ENCODE data around the gene ADCY5. TPM values are rescaled to one million over a fixed set of nuclear protein-coding genes. Genes with fewer than 3 reads are reported as not detected.

ADCY5 gene
- total and polyA plus RNA-seq, 7 experiments from 2014 or later: 0.07 TPM; not detected in 6

GRCh38 chr3:123388811-123389627 is 59.9 kb downstream of the ADCY5 start:
- Histone ChIP-seq H3K27ac (ENCODE audit: low read depth, low read length) (no peak overlapping the region), H3K4me1 (ENCODE audit: control insufficient read depth in 2 of 2, insufficient read depth in 2 of 2, low read length in 2 of 2) (no peaks in the 10 kb centered on the region), H3K36me3 (ENCODE audit: control insufficient read depth in 2 of 3, insufficient read depth in 3 of 3, low read length in 3 of 3) (no peaks in the 10 kb centered on the region), H3K9me3 (ENCODE audit: control insufficient read depth in 2 of 3, low read length in 3 of 3) (no peaks in the 10 kb centered on the region), H3K4me3 (ENCODE audit: low read length) (no peak overlapping the region), H3K27me3 (ENCODE audit: control insufficient read depth in 2 of 2, insufficient read depth in 2 of 2, low read length in 2 of 2) (no peaks in the 10 kb centered on the region)
- DNase-seq: no peak
- Mint-ChIP-seq H3K4me1 (no peaks in the 10 kb centered on the region), H3K36me3 (no peaks in the 10 kb centered on the region), H3K27me3 (peaks cover 2 to 24% (median 12%) of the 10 kb centered on the region in 5 donors), H3K9me3 (no peaks in the 10 kb centered on the region), H3K27ac (no peak overlapping the region), H3K4me3 (no peak overlapping the region)
- CTCF ChIA-PET: no interaction called here
- no peak for ATAC-seq
- intact Hi-C loops (cut with micrococcal nuclease): no loop called here
- POLR2A ChIA-PET: no interaction called here

DNA sequence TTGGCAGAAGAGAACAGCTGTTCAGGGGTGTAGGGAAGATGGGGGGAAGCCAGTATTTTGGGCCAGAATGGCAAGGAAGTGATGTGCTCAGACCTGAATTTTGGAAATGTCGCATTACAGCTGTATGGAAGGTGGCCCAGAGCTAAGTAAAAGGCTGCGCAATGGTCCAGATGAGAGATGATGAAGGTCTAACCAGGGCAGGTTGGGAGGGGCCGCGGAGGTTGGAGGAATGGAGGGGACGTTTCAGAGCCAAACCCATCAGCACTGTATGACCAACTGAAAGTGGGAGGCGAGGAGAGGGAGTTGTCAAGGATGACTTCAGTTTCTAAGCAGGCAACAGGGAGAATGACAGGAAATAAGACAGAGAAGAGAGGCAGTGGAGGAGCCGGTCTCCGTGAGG is 60.8 kb downstream of the ADCY5 start:
- no peaks in the 10 kb centered on the region for H3K4me1 Mint-ChIP-seq
- CTCF ChIA-PET: no interaction called here
- no peak for ATAC-seq
- Histone ChIP-seq H3K4me1 (ENCODE audit: control insufficient read depth in 2 of 2, insufficient read depth in 2 of 2, low read length in 2 of 2) (no peaks in the 10 kb centered on the region), H3K27ac (ENCODE audit: low read depth, low read length) (no peak overlapping the region), H3K9me3 (ENCODE audit: control insufficient read depth in 2 of 3, low read length in 3 of 3) (no peaks in the 10 kb centered on the region), H3K36me3 (ENCODE audit: control insufficient read depth in 2 of 3, insufficient read depth in 3 of 3, low read length in 3 of 3) (no peaks in the 10 kb centered on the region), H3K4me3 (ENCODE audit: low read length) (no peak overlapping the region), H3K27me3 (ENCODE audit: control insufficient read depth in 2 of 2, insufficient read depth in 2 of 2, low read length in 2 of 2) (no peaks in the 10 kb centered on the region)
- no peak overlapping the region for H3K27ac Mint-ChIP-seq
- H3K27me3 Mint-ChIP-seq: peaks cover 0 to 23% (median 12%) of the 10 kb centered on the region in 5 donors
- H3K36me3 Mint-ChIP-seq: no peaks in the 10 kb centered on the region
- POLR2A ChIA-PET: no interaction called here
- no peak overlapping the region for H3K4me3 Mint-ChIP-seq
- no peak for DNase-seq
- H3K9me3 Mint-ChIP-seq: no peaks in the 10 kb centered on the region
- intact Hi-C loops (cut with micrococcal nuclease): no loop called here

DNA sequence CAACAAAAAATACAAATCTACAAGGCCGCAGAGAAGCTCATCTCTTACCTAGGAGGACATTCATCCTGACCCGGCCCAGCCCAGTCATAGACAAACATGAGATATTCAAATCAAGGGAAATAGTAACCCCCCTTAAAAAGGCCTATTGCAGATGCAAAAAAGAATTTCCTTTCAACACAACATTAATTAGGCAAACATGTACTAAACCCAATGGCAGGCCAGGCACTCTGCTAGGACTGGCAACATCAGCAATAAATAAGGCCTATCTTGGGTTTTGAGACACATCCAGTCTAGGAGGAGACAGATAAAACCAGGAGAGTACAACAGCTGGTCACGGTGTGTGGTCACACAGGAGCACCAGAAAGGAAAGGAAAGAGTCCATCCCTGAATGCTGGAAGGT is 61.4 kb downstream of the ADCY5 start:
- ATAC-seq (no peak), DNase-seq (no peak)
- Histone ChIP-seq H3K27ac (ENCODE audit: low read depth, low read length) (no peak overlapping the region), H3K4me1 (ENCODE audit: control insufficient read depth in 2 of 2, insufficient read depth in 2 of 2, low read length in 2 of 2) (no peaks in the 10 kb centered on the region), H3K9me3 (ENCODE audit: control insufficient read depth in 2 of 3, low read length in 3 of 3) (no peaks in the 10 kb centered on the region), H3K27me3 (ENCODE audit: control insufficient read depth in 2 of 2, insufficient read depth in 2 of 2, low read length in 2 of 2) (no peaks in the 10 kb centered on the region), H3K4me3 (ENCODE audit: low read length) (no peak overlapping the region), H3K36me3 (ENCODE audit: control insufficient read depth in 2 of 3, insufficient read depth in 3 of 3, low read length in 3 of 3) (no peaks in the 10 kb centered on the region)
- H3K9me3 Mint-ChIP-seq: no peaks in the 10 kb centered on the region
- ChIA-PET CTCF (no interaction called here), POLR2A (no interaction called here)
- no peaks in the 10 kb centered on the region for H3K36me3 Mint-ChIP-seq
- no peaks in the 10 kb centered on the region for H3K4me1 Mint-ChIP-seq
- H3K27me3 Mint-ChIP-seq: peaks cover 0 to 20% (median 11%) of the 10 kb centered on the region in 5 donors
- no peak overlapping the region for H3K4me3 Mint-ChIP-seq
- no peak overlapping the region for H3K27ac Mint-ChIP-seq
- intact Hi-C loops (cut with micrococcal nuclease): no loop called here

DNA sequence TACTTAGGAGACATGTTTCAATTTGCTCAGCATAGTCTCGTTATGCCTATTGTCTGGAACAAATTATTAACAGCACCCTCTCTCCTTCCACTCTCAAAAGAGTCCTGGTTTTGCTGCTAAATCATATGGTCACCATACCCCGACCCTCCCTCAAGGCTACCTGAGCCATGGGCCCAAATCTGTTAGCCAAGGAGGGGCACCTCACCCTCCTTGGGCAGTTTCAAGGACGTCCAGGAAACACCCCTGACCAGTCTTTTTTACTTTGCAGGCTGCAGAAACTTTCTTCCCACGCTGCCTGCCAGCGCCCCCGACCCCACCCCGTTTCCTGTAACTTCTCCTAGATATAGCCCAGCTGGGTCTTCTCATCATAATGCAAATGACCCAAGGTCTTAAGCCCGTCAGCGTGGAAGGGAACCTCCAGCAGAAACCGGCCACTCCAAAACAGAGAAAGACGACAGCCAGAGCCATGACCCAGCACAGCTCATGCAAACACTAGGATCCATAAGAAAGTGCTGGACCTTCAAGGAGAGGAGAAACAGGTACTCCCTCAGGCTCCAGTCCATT is 62.3 kb downstream of the ADCY5 start:
- intact Hi-C loops (cut with micrococcal nuclease): no loop called here
- Histone ChIP-seq H3K27ac (ENCODE audit: low read depth, low read length) (no peak overlapping the region), H3K27me3 (ENCODE audit: control insufficient read depth in 2 of 2, insufficient read depth in 2 of 2, low read length in 2 of 2) (no peaks in the 10 kb centered on the region), H3K36me3 (ENCODE audit: control insufficient read depth in 2 of 3, insufficient read depth in 3 of 3, low read length in 3 of 3) (no peaks in the 10 kb centered on the region), H3K9me3 (ENCODE audit: control insufficient read depth in 2 of 3, low read length in 3 of 3) (no peaks in the 10 kb centered on the region), H3K4me3 (ENCODE audit: low read length) (no peak overlapping the region), H3K4me1 (ENCODE audit: control insufficient read depth in 2 of 2, insufficient read depth in 2 of 2, low read length in 2 of 2) (no peaks in the 10 kb centered on the region)
- POLR2A ChIA-PET: no interaction called here
- CTCF ChIA-PET: no interaction called here
- no peak overlapping the region for H3K27ac Mint-ChIP-seq
- H3K4me1 Mint-ChIP-seq: no peaks in the 10 kb centered on the region
- H3K9me3 Mint-ChIP-seq: no peaks in the 10 kb centered on the region
- H3K36me3 Mint-ChIP-seq: no peaks in the 10 kb centered on the region
- peaks cover 0 to 18% (median 9%) of the 10 kb centered on the region in 5 donors for H3K27me3 Mint-ChIP-seq
- ATAC-seq (no peak), DNase-seq (no peak)
- H3K4me3 Mint-ChIP-seq: no peak overlapping the region

DNA sequence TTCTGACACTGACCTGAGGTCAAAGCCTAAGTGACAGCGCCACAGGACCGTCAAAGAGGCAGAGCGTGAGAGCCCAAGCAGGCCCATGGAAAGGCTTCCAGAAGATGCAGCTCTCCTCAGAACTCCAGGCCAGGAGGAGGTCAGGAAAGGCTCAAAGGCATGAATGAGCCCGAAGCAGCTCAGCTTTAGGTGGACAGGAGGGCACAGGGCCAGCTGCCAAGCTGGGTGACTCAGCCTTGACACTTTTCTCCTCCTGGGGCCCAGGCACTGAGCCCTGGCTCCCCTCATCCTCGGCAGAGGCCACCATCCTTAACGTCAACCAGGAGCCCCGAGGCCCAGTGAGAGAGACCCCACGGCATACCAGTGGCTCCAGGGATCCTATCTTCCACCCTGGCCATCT is 62.9 kb downstream of the ADCY5 start:
- no peak for DNase-seq
- Mint-ChIP-seq H3K4me3 (no peak overlapping the region), H3K9me3 (no peaks in the 10 kb centered on the region), H3K27ac (no peak overlapping the region), H3K27me3 (peaks cover 0 to 18% (median 9%) of the 10 kb centered on the region in 5 donors), H3K4me1 (no peaks in the 10 kb centered on the region), H3K36me3 (no peaks in the 10 kb centered on the region)
- POLR2A ChIA-PET: no interaction called here
- intact Hi-C loops (cut with micrococcal nuclease): no loop called here
- no peaks in the 10 kb centered on the region for H3K4me1 ChIP-seq (ENCODE audit: control insufficient read depth in 2 of 2, insufficient read depth in 2 of 2, low read length in 2 of 2)
- no peaks in the 10 kb centered on the region for H3K9me3 ChIP-seq (ENCODE audit: control insufficient read depth in 2 of 3, low read length in 3 of 3)
- no peak overlapping the region for H3K4me3 ChIP-seq (ENCODE audit: low read length)
- no peak overlapping the region for H3K27ac ChIP-seq (ENCODE audit: low read depth, low read length)
- H3K27me3 ChIP-seq (ENCODE audit: control insufficient read depth in 2 of 2, insufficient read depth in 2 of 2, low read length in 2 of 2): no peaks in the 10 kb centered on the region
- CTCF ChIA-PET: no interaction called here
- ATAC-seq: no peak
- H3K36me3 ChIP-seq (ENCODE audit: control insufficient read depth in 2 of 3, insufficient read depth in 3 of 3, low read length in 3 of 3): no peaks in the 10 kb centered on the region

DNA sequence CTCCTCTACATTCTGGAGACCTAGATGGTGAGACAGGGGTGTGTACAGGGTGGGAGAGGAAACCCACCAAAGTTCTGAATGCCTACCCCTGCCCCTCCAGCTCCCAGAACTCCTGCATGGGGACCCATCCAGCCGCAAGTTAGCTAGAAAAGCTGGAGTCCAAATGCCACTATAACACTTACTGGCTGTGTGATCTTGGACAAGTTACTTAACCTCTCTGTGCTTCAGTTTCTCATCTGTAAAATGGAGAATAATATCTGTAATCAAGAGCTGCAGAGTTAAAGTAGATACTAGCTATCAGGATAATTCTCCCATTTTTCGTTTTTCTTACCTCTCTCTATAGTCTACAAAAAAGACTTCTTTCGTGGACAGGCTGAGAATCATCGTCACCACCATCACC is 63.4 kb downstream of the ADCY5 start:
- Mint-ChIP-seq H3K9me3 (no peaks in the 10 kb centered on the region), H3K27me3 (peaks cover 0 to 18% (median 9%) of the 10 kb centered on the region in 5 donors), H3K4me3 (no peak overlapping the region), H3K27ac (no peak overlapping the region), H3K4me1 (no peaks in the 10 kb centered on the region), H3K36me3 (no peaks in the 10 kb centered on the region)
- H3K36me3 ChIP-seq (ENCODE audit: control insufficient read depth in 2 of 3, insufficient read depth in 3 of 3, low read length in 3 of 3): no peaks in the 10 kb centered on the region
- DNase-seq (no peak), ATAC-seq (no peak)
- H3K4me1 ChIP-seq (ENCODE audit: control insufficient read depth in 2 of 2, insufficient read depth in 2 of 2, low read length in 2 of 2): no peaks in the 10 kb centered on the region
- H3K4me3 ChIP-seq (ENCODE audit: low read length): no peak overlapping the region
- ChIA-PET POLR2A (no interaction called here), CTCF (no interaction called here)
- H3K27me3 ChIP-seq (ENCODE audit: control insufficient read depth in 2 of 2, insufficient read depth in 2 of 2, low read length in 2 of 2): no peaks in the 10 kb centered on the region
- no peaks in the 10 kb centered on the region for H3K9me3 ChIP-seq (ENCODE audit: control insufficient read depth in 2 of 3, low read length in 3 of 3)
- intact Hi-C loops (cut with micrococcal nuclease): no loop called here
- no peak overlapping the region for H3K27ac ChIP-seq (ENCODE audit: low read depth, low read length)

- no peaks in the 10 kb centered on the region for H3K4me1 ChIP-seq (ENCODE audit: control insufficient read depth in 2 of 2, insufficient read depth in 2 of 2, low read length in 2 of 2)
- H3K27ac Mint-ChIP-seq: no peak overlapping the region
- no peaks in the 10 kb centered on the region for H3K4me1 Mint-ChIP-seq
- POLR2A ChIA-PET: no interaction called here
- intact Hi-C loops (cut with micrococcal nuclease): no loop called here
- H3K9me3 Mint-ChIP-seq: no peaks in the 10 kb centered on the region
- CTCF ChIA-PET: no interaction called here
- H3K27me3 Mint-ChIP-seq: peaks cover 0 to 18% (median 9%) of the 10 kb centered on the region in 5 donors
- ATAC-seq: no peak
- no peaks in the 10 kb centered on the region for H3K36me3 Mint-ChIP-seq
- no peak overlapping the region for H3K4me3 ChIP-seq (ENCODE audit: low read length)
- H3K27me3 ChIP-seq (ENCODE audit: control insufficient read depth in 2 of 2, insufficient read depth in 2 of 2, low read length in 2 of 2): no peaks in the 10 kb centered on the region
- DNase-seq: no peak
- no peak overlapping the region for H3K4me3 Mint-ChIP-seq
- H3K9me3 ChIP-seq (ENCODE audit: control insufficient read depth in 2 of 3, low read length in 3 of 3): no peaks in the 10 kb centered on the region
- no peaks in the 10 kb centered on the region for H3K36me3 ChIP-seq (ENCODE audit: control insufficient read depth in 2 of 3, insufficient read depth in 3 of 3, low read length in 3 of 3)
- H3K27ac ChIP-seq (ENCODE audit: low read depth, low read length): no peak overlapping the region
Measured at GRCh38 chr3:123385001-123385401, 63.9 kb downstream of the ADCY5 start.

Measured in naive thymus-derived CD4-positive, alpha-beta T cell (primary cell).